Adrenal gland (tissue), 12 donors: ENCODE data around the gene PNMT. TPM values are rescaled to one million over a fixed set of nuclear protein-coding genes. Genes with fewer than 3 reads are reported as not detected.
A peak's percentile ranks its signal among the peaks of the same experiment; 100 is the strongest.

Experiments used
- DNase-seq, 7 donors: peaks; one replicate each; pipeline ENCODE4 v3.0.0-alpha.2; 2019 to 2020
- H3K27ac ChIP-seq, 5 donors: fragments of 200-600 bp; sonication (generic) in 4 of 5; 1 replicate in 3 of 5; 2 replicates in 2 of 5; pipeline versions ENCODE4 v1.5.1 to v1.8.0; 2016 to 2020; ENCODE audit warnings: mild to moderate bottlenecking in 1 of 5
- H3K27me3 ChIP-seq: fragments of 200-600 bp; 2 replicates; pipeline ENCODE4 v1.8.0; 2021
- H3K36me3 ChIP-seq, 2 donors: fragments of 200-600 bp; replicated peaks in 1 of 2; 1 replicate in 1 of 2; 2 replicates in 1 of 2; pipeline versions ENCODE4 v1.5.1 to v1.8.0; 2018 to 2022
- H3K4me1 ChIP-seq, 2 donors: fragments of 200-600 bp; replicated peaks in 1 of 2; 1 replicate in 1 of 2; 2 replicates in 1 of 2; pipeline versions ENCODE4 v1.5.1 to v1.8.0; 2018 to 2021
- H3K4me3 ChIP-seq, 4 donors: fragments of 200-600 bp; sonication (generic) in 3 of 4; one replicate each; pipeline ENCODE4 v1.5.1; 2016 to 2018
- H3K9me3 ChIP-seq, 3 donors: fragments of 200-600 bp; sonication (generic) in 1 of 3; replicated peaks in 1 of 3; 1 replicate in 2 of 3; 2 replicates in 1 of 3; pipeline versions ENCODE4 v1.5.1 to v1.8.0; 2016 to 2021
- POLR2A ChIP-seq, 2 donors: fragments of 450-650 bp; IDR thresholded peaks; one replicate each; pipeline ENCODE4 v1.6.1; 2017; ENCODE audit warnings: antibody characterized with exemption in 2 of 2, mild to moderate bottlenecking in 2 of 2, moderate library complexity in 1 of 2
- WGBS, 4 donors: extraction: QIAGEN DNeasy Blood & Tissue Kit in 2 of 4; methylation state at CpG; one replicate each; pipeline versions ENCODE4 v1.1.5 to v1.1.7; 2013 to 2017; 5-methylcytosine and 5-hydroxymethylcytosine counted together
- intact Hi-C, 2 donors: fragments of 100-400 bp; cut with DNase I; formaldehyde crosslinking; loops; one replicate each; pipeline versions ENCODE4 v1.14.1 to v1.15.0; 2022 to 2023
- polyA plus RNA-seq, 3 donors: library from polyadenylated mRNA; stranded (reverse); fragments of 200-250 nt in 2 of 3; fragments of 350-450 nt in 1 of 3; fragmentation: Illumina TruSeq in 1 of 3; extraction: RNeasy Lipid Tissue Mini Kit (QIAGEN cat#74804) in 1 of 3; gene quantifications; one replicate each; pipeline ENCODE4 v1.2.3, GENCODE V29; 2013 to 2014
- total RNA-seq, 9 donors: library from RNA; depleted of rRNA in 4 of 9; stranded (reverse); fragments of >200 nt in 4 of 9; fragments of 120-200 nt in 1 of 9; fragmentation: NEBNext Ultra II Directional in 1 of 9; extraction: Animal tissue kit (Norgen Biotek cat#: 25700) in 1 of 9; gene quantifications; one replicate each; pipeline versions ENCODE4 v1.1.0 to v1.2.4, GENCODE V29; 2013 to 2023
- TF ChIP-seq, protein P1 (sequence below), 6 experiments: fragments of 450-650 bp in 4 of 6; fragments of 200-600 bp in 2 of 6; sonication (generic) in 1 of 6; IDR thresholded peaks; 1 replicate in 5 of 6; 2 replicates in 1 of 6; pipeline versions ENCODE4 v1.5.1 to v1.8.0; 2016 to 2021; ENCODE audit warnings: antibody characterized with exemption in 6 of 6, mild to moderate bottlenecking in 2 of 6, moderate library complexity in 1 of 6
- donor health status: healthy with polysubstance abuse.
- donor health status: Bipolar disorder and iron deficiency.
- donor health status: DM: yes; HTN: yes; CAD: no.
- donor health status: DM: no; HTN: no; CAD: no.
- donor health status: DM: no; HTN: no; CAD: no.
- donor health status: DM: yes; HTN: yes; CAD: no.

Gene PNMT
- total and polyA plus RNA-seq, 12 donors = 0.47 to 593 (median 121) TPM; not detected in 1

DNA sequence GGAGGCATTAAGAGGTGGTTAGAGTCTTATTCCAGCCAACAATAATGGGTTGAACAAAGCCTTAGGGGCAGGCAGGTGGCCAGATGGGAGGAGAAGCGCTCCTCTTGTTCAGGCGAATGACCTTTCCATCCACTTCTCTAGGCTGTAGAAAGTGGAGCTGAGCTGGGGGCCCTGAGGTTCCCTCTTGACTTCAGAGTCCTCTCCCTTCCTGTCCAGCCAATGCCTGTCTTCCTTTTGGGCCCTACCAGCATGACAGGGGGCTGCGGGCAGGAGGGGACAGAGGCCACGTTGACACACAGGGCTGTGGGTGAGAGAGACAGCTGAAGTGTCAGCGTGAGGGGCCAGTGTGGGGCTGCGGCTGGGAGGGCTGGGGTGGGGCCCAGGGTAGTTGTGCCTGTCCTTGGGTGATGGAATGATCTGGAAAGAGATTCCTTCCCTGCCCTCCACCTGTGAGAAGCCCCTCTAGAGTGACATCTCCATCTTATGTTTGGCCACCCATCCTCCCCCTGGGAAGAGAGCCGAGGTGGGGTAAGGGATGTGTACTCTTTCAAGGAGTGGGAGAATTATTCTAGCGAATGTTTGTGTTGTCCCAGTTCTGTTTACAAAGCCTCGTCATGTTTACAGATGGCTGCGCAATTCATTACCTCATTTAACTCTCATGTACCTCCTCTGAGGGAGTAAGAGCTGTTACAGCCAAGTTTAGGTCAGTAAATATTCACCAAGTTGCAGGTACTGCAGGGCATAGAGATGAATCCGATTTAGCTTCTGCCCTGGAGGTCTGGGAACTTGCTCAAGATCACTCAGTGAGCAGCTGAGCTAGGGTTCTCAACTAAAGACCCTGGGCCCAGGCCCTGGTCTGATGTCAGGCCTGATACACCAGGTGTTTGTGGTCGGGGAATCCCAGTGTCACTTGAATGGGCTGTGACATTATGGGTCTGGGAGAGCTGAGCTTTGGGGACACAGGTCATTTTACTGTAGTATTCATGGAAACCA is 34.9 kb downstream of the PNMT start:
- intact Hi-C loops = no loop called here
- Histone ChIP-seq H3K9me3 (no peaks in the 10 kb centered on the region), H3K27ac (peak overlapping the region in 1 of 5 donors; percentile 6), H3K4me1 (no peaks in the 10 kb centered on the region), H3K27me3 (peaks cover 16% of the 10 kb centered on the region), H3K36me3 (no peaks in the 10 kb centered on the region), H3K4me3 (no peak overlapping the region)
- DNase-seq = no peak
- TF ChIP-seq POLR2A (IDR thresholded peaks at IDR 0.05) = no peak
- TF ChIP-seq, protein P1, sequence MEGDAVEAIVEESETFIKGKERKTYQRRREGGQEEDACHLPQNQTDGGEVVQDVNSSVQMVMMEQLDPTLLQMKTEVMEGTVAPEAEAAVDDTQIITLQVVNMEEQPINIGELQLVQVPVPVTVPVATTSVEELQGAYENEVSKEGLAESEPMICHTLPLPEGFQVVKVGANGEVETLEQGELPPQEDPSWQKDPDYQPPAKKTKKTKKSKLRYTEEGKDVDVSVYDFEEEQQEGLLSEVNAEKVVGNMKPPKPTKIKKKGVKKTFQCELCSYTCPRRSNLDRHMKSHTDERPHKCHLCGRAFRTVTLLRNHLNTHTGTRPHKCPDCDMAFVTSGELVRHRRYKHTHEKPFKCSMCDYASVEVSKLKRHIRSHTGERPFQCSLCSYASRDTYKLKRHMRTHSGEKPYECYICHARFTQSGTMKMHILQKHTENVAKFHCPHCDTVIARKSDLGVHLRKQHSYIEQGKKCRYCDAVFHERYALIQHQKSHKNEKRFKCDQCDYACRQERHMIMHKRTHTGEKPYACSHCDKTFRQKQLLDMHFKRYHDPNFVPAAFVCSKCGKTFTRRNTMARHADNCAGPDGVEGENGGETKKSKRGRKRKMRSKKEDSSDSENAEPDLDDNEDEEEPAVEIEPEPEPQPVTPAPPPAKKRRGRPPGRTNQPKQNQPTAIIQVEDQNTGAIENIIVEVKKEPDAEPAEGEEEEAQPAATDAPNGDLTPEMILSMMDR (IDR thresholded peaks at IDR 0.05) = no peak
- WGBS, 4 donors = 63 to 69% (median 66%) methylated on average over 9 to 12 of the region's 12 CpGs

DNA sequence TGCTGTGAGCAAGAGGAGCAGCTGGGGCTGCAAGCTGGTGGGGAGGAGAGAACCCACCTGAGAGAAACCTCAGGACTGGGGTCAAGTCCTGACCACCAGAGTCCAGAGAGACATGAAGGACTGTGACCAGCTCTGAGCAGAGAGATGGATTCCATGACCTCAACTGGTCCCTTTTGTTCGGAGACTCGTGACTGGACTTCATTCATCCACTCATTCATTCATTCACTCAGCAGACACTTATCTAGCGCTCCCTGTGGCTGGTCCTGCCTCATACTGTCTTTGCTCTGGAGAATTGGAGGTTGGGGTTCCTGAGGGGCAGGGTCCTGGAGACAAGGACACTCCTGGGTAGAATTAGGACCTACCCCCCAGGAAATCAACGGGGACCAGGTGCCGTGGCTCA is 35.7 kb downstream of the PNMT start:
- TF ChIP-seq, protein P1 (IDR thresholded peaks at IDR 0.05) = no peak
- TF ChIP-seq POLR2A (IDR thresholded peaks at IDR 0.05) = no peak
- H3K36me3 ChIP-seq = no peaks in the 10 kb centered on the region
- H3K27me3 ChIP-seq = peaks cover 15% of the 10 kb centered on the region
- no peak for DNase-seq
- intact Hi-C loops = no loop called here
- whole genome bisulfite sequencing, 4 donors = 76 to 96% (median 80%) methylated on average over 3 to 5 of the region's 5 CpGs
- no peaks in the 10 kb centered on the region for H3K9me3 ChIP-seq
- H3K4me3 ChIP-seq = no peak overlapping the region
- H3K27ac ChIP-seq = no peak overlapping the region
- H3K4me1 ChIP-seq = no peaks in the 10 kb centered on the region

DNA sequence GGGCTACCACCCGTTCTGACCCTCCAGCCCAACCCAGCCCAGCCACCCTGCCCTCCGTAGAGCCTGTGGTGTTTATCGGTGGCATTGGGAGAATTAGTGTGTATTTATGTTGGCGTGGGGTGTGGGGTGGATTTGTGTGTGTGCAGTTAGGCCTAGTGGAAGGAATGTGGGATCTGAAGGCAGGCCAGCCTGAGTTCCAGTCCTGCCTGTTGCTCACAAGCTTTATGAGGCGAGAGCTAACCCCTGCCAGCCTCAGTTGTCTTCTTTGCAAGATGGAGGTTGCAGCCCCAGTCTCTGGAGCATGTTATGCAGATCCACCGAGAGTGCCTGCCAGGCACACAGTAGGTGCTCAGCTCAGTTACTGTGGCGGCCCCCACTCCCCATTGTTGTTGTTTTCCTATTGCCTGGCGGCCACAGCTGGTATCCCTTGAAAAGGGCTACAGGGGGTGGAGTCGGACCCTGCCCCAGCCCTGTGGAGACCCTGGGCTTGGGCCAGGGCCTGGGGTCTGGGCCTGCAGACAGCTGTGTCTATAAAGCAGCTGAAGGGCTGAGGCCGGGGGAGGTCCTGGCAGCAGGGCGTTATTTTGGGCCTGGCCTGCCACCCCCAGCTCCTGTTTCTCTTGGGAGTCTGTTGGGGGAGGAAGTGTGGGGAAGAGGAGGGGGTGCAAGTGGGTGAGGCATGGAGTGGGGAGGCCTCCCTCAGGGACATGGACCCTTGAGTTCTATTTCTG is 36.7 kb downstream of the PNMT start:
- WGBS, 4 donors = 75 to 88% (median 75%) methylated on average over 7 to 11 of the region's 11 CpGs
- intact Hi-C loops = no loop called here
- H3K9me3 ChIP-seq = no peaks in the 10 kb centered on the region
- H3K27me3 ChIP-seq = peaks cover 4% of the 10 kb centered on the region
- no peak for TF ChIP-seq POLR2A (IDR thresholded peaks at IDR 0.05)
- TF ChIP-seq, protein P1 (IDR thresholded peaks at IDR 0.05) = peak in 2 of 6 experiments; percentile 33 to 38
- H3K4me3 ChIP-seq = no peak overlapping the region
- DNase-seq = no peak
- no peaks in the 10 kb centered on the region for H3K36me3 ChIP-seq
- no peaks in the 10 kb centered on the region for H3K4me1 ChIP-seq
- no peak overlapping the region for H3K27ac ChIP-seq

DNA sequence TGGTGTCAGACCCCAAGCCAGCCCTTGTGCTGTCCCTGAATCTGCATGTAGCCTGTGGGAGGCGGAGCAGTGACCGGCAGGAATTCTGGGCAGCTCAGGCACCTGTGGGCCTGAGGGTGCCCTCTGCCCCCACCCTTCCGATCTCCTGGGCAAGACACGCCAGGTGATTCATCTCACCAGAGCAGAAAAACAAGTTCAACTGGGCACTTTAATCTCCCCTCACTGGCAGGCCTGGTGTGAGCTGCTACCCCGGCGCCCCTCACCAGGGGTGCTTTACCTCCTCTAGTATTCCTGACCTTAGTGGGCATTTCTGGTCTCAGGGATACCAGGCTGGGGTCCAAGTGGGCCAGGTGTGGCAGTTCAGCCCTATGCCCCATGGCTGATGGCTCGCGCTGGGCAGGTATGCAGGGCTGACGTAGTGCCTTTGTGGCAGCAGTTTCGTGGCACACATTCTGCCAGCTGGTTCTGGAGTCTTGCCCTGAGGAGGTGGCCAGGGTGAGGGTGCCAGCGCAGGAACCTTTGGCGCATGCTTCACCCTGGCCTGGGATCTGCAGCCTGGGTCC is 37.6 kb downstream of the PNMT start:
- peak overlapping the region in 1 of 5 donors; percentile 10 for H3K27ac ChIP-seq
- no peak for DNase-seq
- H3K27me3 ChIP-seq = no peaks in the 10 kb centered on the region
- H3K4me1 ChIP-seq = no peaks in the 10 kb centered on the region
- WGBS, 4 donors = 76 to 93% (median 85%) methylated on average over 3 to 12 of the region's 12 CpGs
- no peak overlapping the region for H3K4me3 ChIP-seq
- no peaks in the 10 kb centered on the region for H3K9me3 ChIP-seq
- intact Hi-C loops = no loop called here
- TF ChIP-seq POLR2A (IDR thresholded peaks at IDR 0.05) = no peak
- TF ChIP-seq, protein P1 (IDR thresholded peaks at IDR 0.05) = no peak
- no peaks in the 10 kb centered on the region for H3K36me3 ChIP-seq
